NCI-H187 treated with DMSO at 0.1 percent for 48 hours (cell line): ENCODE data around the gene ZNF254.
"Not testable (repeated sequence)": the region's sequence is repeated elsewhere in the genome, so short reads cannot be mapped to it uniquely, and the experiment has no call there.

Source experiments
- DNase-seq: peaks from one replicate; lab custom pipeline; 2025; lab: John Stamatoyannopoulos, UW

Gene ZNF254

GRCh38 chr19:24086974-24087595 lies at the start of gene ZNF254:
TSS of gene ZNF254 (plus strand) at chr19:24087187. CDS start at chr19:24087308, 121 bp downstream.
- peak; percentile 33 for DNase-seq

GRCh38 chr19:24040621-24041020 lies 46.4 kb upstream of the ZNF254 start:
- no peak for DNase-seq

GRCh38 chr19:24041326-24041725 lies 45.7 kb upstream of the ZNF254 start:
- not testable (repeated sequence) for DNase-seq

- DNase-seq = no peak
Measured at GRCh38 chr19:24046550-24046949, 40.4 kb upstream of the ZNF254 start.

GRCh38 chr19:24048261-24048660 lies 38.7 kb upstream of the ZNF254 start:
- DNase-seq = no peak

GRCh38 chr19:24049537-24049936 lies 37.5 kb upstream of the ZNF254 start:
- no peak for DNase-seq

GRCh38 chr19:24051516-24051915 lies 35.5 kb upstream of the ZNF254 start:
- no peak for DNase-seq

- no peak for DNase-seq
Measured at GRCh38 chr19:24052811-24053210, 34.2 kb upstream of the ZNF254 start.

- DNase-seq = no peak
Measured at GRCh38 chr19:24053601-24054000, 33.4 kb upstream of the ZNF254 start.

GRCh38 chr19:24054044-24054935 lies 32.7 kb upstream of the ZNF254 start:
- DNase-seq = no peak

GRCh38 chr19:24055548-24055947 lies 31.4 kb upstream of the ZNF254 start:
- no peak for DNase-seq

GRCh38 chr19:24057144-24057543 lies 29.8 kb upstream of the ZNF254 start:
- DNase-seq = no peak

GRCh38 chr19:24059563-24060295 lies 27.3 kb upstream of the ZNF254 start:
- no peak for DNase-seq

GRCh38 chr19:24060687-24061356 lies 26.2 kb upstream of the ZNF254 start:
- no peak for DNase-seq

- no peak for DNase-seq
Measured at GRCh38 chr19:24062190-24062589, 24.8 kb upstream of the ZNF254 start.

- DNase-seq = no peak
Measured at GRCh38 chr19:24063295-24063694, 23.7 kb upstream of the ZNF254 start.

GRCh38 chr19:24064175-24064574 lies 22.8 kb upstream of the ZNF254 start:
- DNase-seq = no peak

- no peak for DNase-seq
Measured at GRCh38 chr19:24065243-24065642, 21.7 kb upstream of the ZNF254 start.

- no peak for DNase-seq
Measured at GRCh38 chr19:24065865-24066604, 21.0 kb upstream of the ZNF254 start.

GRCh38 chr19:24069905-24070657 lies 16.9 kb upstream of the ZNF254 start:
- DNase-seq = no peak

- DNase-seq = no peak
Measured at GRCh38 chr19:24071078-24071477, 15.9 kb upstream of the ZNF254 start.
